NCI-H524 treated with DMSO at 0.1 percent for 48 hours (cell line): ENCODE data around the gene R3HCC1L.
"Not testable (repeated sequence)": the region's sequence is repeated elsewhere in the genome, so short reads cannot be mapped to it uniquely, and the experiment has no call there.

Experiments
- DNase-seq: peaks from one replicate; lab custom pipeline; 2025; lab: John Stamatoyannopoulos, UW

Gene R3HCC1L

DNA sequence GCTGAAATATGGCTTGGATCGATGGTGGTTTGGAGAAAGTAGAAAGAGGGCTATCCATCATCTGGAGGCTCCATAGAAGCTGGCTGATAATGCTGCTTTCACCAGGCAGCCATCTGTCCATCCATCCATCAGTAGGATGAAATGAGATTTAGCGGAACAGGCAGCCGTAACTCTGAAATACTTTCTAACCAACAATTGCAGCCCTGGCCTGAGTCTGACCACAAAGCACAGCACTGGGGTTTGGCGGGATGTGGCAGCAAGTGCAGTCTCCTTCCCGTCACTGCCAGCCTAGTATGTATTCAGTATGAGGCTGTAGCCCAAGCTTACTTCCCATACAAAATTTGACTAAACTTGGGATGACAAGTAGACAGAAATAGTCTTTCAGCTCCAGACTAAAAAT is 38.0 kb downstream of the R3HCC1L start:
- no peak for DNase-seq

DNA sequence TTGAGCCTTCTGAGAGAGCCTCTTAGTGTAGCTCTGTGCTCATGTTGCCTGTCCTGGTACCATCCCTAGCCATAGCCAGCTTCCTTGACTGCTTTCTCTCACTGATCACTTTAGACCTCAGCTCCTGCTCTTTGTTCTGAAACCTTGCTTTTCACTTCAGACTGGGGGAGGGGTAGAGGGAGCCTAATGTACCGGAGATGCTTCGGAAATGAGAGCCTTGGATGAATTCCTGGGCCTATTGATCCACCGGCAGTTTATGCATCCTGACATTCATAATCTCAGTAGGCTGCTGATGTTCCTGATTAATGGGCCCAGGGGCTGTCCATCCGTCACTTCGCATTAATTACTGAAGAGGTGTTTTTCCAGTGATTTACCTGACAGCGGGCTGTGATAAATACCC is 38.8 kb downstream of the R3HCC1L start:
- DNase-seq: no peak

DNA sequence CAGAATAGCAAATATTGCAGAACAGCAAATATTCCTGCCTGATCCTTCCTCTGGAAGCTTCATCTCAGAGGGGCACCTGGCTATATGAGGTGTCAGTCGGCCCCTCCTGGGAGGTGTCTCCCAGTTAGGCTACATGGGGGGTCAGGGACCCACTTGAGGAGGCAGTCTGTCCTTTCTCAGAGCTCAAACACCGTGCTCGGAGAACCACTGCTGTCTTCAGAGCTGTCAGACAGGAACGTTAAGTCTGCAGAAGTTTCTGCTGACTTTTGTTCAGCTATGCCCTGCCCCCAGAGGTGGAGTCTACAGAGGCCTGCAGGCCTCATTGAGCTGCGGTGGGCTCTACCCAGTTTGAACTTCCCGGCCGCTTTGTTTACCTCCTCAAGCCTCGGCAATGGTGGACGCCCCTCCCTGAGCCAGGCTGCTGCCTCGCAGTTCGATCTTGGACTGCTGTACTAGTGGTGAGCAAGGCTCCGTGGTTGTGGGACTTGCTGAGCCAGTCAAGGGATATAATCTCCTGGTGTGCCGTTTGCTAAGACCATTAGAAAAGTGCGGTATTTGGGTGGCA is 48.0 kb downstream of the R3HCC1L start:
- not testable (repeated sequence) for DNase-seq

DNA sequence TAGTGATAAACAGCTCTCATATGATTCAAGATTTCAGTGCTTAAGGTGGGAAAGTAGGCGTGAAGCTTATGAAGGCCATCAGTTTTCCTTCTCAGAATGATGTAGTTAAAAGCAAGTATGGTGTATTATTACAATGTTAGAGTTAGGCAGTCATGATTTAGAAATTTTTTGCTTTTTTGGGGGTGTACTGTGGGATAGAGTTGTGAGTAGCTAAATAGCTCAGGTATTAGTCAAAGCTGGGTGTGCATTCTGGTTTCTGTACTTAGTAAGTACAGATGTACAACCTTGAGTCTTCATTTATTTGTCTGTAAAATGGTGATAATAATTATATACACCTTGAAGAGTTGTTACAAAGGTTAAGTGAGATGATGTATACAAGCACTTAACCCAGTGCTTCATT is 52.2 kb downstream of the R3HCC1L start:
- no peak for DNase-seq

DNA sequence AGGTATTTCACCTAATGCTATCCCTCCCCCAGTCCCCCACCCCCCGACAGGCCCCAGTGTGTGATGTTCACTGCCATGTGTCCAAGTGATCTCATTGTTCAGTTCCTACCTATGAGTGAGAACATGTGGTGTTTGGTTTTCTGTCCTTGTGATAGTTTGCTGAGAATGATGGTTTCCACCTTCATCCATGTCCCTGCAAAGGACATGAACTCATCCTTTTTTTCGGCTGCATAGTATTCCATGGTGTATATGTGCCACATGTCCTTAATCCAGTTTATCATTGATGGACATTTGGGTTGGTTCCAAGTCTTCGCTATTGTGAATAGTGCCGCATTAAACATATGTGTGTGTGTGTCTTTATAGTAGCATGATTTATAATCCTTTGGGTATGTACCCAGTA is 56.3 kb downstream of the R3HCC1L start:
- DNase-seq: not testable (repeated sequence)

DNA sequence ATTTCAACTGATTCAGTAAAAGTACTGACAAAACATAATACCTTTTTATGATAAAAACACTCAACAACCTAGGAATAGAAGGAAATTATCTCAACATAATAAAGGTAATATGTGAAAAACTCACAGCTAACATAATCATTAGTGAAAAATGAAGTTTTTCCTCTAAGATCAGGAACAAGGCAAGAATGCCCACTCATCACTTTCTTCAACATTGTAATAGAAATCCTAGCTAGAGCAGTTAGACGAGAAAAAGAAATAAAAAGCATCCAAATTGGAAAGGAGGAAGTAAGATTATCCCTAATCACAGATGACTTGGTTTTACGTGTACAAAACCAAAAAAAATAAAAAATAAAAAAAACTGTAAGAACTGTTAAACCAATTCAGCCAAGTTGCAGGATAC is 58.6 kb downstream of the R3HCC1L start:
- no peak for DNase-seq

DNA sequence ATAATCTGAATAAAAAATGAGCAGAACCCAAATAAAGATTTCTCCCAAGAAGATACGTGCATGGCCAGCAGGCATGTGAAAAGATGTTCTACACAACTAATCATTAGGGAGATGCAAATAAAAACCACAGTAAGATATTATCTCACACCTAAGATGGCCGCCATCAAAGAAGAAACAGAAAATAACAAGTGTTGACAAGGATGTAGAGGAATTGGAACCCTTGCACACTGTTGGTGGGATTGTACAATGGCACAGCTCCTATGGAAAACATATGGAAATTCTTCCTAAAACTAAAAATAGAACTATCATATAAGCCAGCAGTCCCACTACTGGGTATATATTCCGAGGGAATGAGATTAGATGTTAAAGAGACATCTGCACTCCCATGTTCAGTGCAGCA is 60.2 kb downstream of the R3HCC1L start:
- no peak for DNase-seq

DNA sequence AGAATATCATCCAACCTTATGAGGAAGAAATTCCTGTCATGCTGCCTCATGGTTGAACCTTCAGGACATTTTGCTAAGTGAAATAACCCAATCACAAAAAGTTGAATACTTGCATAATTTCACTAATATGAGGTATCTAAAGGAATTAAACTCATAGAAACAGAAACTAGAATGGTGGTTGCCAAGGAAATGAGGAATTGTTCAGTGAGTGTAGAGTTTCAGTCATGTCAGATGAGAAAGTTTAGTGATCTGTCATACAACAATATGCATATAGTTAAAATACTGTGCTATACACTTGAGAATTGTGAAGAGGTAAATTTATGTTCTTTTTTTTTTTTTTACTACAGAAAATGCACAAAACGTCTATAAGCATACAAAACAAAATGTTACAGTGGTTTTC is 60.7 kb downstream of the R3HCC1L start:
- no peak for DNase-seq

DNA sequence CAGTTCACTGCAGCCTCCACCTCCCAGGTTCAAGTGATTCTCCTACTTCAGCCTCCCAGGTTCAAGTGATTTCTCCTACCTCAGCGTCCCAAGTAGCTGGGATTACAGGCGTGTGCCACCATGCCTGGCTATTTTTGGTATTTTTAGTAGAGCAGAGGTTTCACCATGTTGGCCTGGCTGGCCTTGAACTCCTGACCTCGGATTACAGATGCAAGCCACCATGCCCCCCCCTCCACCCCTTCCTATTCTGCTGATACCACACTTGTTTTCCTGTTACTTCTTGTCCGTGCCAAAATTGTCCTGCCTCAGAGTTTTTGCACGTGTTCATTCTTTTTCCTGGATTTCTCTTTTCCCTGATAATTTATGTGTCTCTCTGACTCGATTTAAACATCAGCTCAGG is 62.5 kb downstream of the R3HCC1L start:
- no peak for DNase-seq

DNA sequence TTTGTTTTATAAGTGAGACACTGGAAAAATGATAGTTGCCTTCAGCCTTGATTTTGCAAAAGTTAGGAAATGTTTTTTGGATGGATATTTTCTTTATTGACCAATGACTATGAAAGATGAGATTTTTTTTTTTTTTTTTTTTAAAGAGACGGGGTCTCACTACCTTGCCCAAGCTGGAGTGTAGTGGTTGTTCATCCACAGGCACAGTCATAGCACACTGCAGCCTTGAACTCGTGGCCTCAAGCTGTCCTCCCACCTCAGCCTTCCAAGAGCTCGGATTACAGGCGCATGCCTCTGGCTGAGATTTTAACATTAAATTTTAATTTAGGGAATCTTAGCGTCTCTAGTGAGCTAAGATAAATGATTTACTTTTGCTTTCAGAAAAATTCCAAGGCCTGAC is 67.3 kb downstream of the R3HCC1L start:
- no peak for DNase-seq

DNA sequence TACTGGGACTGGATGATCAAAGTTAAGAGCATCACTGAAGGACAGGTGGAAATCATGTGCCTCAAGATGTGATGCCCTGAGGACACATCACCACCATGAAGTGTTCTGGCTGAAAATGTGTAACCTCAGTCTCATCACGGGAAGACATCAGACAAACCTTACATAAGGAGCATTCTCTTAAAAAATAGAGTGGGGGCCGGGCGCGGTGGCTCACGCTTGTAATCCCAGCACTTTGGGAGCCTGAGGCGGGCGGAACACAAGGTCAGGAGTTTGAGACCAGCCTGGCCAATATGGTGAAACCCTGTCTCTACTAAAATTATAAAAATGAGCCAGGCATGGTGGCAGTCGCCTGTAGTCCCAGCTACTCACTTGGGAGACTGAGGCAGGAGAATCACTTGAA is 67.9 kb downstream of the R3HCC1L start:
- no peak for DNase-seq

DNA sequence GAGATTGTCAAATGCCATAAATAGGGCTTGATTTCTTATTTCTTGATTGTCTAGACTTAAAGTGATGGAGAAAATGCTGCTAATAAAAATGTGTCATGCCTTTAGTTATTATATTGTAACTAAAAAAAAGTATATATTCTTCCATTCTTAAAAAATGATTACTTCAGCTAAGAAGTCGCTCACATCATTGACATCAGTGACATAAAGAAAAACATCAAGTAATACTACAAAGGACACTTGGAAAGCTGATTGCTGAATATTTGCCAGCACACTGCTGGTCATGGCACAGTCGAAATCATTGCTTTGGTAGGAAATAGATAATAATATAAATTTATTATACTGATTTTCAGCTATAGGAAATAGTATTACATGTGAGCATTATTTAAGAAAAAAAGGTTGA is 70.9 kb downstream of the R3HCC1L start:
- no peak for DNase-seq

DNA sequence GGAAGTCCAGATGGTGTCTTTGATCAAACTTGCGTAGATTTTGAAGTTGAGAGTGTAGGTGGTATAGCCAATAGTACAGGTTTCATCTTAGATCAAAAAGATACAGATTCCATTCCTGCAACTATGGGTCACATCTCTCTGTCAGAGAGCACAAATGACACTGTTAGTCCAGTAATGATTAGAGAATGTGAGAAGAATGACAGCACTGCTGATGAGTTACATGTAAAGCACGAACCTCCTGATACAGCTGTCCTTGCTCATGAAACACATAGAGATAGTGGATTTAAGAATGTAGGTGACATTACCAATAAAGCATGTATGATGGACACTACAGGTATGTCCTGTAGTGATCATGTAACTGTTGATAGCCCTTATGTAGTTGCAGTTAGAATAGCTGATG is 74.5 kb downstream of the R3HCC1L start:
- no peak for DNase-seq

DNA sequence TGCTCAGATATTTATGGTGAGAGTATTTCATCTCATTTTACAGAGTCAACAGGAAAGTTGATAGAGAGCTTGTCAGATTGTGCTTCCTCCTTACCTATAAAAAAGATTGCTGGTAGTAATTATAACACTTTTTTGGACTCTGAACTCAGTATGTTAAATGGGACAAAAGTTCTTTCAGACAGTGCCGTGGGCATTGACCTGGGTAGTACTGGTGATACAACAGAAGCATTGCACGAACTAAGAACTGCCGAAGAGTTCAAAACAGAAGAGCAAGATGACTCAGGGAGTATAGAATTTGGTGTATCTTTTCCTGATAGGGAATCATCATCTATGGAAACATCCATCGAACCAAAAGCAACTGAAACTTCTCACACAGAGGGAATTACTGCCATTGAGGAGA is 75.0 kb downstream of the R3HCC1L start:
- no peak for DNase-seq

DNA sequence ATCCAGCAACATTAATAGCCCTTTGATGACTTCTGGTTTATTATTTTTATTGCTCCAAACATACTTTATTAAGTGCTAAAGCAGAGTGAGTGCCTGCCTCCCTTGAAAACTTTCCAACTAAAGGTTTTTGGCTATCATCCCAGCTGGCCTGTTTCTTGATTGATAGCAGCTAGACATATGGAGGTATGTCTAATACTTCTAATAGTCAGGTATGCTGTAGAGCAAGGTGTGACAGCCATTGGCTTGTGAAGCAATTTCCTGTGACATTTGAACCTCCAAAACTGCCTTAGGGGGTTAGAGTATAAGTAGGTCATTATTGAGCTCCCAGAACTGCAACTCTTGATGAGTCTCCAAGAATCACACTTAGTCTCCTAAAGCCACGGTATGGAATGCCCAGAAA is 77.7 kb downstream of the R3HCC1L start:
- DNase-seq: no peak

DNA sequence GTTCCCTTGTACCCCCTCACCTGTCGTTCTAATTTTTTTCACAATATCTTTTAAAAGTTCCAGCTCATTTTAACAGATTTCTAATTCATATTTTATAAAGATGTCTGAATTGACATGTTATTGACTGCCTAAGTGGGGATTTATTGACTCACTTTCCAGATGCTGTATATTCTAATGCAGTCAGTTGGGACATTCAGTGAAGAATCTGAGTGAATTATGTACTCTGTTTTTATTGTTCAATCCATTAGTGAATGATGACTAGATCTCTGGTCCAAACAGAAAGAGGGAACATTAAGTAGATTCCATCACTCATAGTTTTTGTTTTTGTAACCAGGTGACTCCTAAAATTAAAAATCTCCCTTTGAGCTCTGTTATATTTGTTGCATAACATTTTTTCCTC is 79.3 kb downstream of the R3HCC1L start:
- no peak for DNase-seq

DNA sequence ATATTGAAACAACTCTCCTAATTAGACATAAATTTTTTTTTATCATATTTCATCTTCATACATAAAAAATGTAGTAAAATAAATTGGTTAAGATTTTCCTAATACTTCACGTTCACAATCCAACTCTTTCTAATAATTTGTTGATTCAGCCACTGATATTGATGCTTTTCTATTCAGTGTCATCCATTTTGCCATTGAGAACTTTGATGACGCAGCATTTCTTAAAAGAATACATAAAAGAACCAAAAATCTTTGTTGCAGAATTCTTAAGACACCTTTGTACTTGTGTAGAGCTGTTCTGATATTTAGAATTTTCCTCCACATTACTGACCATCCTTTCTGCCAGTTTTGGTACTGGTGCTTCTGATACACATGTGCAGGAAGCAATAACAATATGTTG is 80.9 kb downstream of the R3HCC1L start:
- DNase-seq: no peak

DNA sequence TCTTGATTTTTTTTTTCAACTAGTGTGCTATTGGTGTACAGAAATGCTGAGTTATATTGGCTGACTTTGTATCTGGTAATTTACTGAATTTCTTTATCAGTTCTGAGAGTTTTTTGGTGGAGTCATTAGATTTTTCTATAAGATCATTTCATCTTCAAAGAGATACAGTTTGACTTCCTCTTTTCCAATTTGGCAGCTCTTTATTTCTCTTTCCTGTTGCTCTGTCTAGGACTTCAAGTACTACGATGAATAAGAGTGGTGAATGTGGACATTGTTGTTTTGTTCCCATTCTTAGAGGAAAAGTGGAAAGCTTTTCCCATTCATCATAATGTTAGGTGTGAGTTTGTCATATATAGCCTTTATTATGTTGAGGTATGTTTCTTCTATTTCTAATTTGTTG is 83.3 kb downstream of the R3HCC1L start:
- no peak for DNase-seq

DNA sequence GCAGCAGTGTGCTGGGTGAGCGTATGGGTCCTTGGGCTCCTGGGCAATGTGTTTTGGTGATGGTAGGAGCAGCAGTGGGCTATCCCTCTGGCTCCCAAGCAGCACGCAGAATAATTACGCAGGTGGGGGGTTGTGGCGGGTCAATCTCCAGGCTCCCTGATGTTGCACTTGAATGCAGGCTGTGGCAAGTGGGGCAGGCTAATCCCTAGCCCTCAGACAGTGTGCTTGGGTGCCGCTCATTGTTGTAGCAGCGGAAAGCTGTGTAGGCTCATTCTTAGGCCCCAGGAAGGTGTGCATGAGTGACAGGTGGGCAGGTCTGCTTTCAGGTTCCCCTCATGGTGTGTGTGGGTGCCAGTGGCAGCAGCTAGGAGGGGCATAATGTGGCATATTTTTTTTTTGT is 89.4 kb downstream of the R3HCC1L start:
- no peak for DNase-seq

DNA sequence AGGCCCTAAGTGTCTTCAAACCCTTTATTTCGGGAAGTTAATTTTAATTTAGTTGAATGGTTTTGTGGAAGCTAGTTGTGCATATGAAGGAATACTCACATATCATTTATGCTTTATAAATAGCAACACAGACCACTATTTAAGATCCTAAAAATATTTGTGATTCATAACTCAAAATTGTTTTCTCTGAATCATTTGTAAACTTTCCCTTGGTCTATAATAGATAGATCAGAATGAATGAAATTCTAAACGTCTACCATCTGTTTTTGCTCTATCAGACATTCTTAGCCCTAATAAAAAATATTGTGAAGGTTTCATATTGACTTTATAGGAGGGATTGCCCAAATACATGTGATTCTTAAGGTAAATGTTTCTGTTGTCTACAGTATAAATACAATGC is 90.1 kb downstream of the R3HCC1L start:
- no peak for DNase-seq

DNA sequence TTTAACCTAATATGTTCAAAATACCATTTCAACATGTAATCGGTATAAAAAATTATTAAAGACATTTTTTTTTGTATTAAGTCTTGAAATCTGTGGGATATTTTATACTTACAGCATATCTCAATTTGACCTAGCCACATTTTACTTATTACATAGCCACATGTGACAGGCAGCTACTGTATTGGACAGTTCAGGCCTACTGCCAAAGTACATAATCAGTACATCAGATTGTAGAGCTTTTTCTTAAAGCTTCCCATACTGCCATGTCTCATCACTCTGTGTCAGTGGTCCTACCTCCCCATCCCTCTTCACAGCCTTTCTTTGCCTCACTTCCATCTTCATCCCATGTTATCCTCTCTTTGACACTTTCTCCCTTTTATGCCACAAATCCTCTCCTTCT is 90.5 kb downstream of the R3HCC1L start:
- no peak for DNase-seq

DNA sequence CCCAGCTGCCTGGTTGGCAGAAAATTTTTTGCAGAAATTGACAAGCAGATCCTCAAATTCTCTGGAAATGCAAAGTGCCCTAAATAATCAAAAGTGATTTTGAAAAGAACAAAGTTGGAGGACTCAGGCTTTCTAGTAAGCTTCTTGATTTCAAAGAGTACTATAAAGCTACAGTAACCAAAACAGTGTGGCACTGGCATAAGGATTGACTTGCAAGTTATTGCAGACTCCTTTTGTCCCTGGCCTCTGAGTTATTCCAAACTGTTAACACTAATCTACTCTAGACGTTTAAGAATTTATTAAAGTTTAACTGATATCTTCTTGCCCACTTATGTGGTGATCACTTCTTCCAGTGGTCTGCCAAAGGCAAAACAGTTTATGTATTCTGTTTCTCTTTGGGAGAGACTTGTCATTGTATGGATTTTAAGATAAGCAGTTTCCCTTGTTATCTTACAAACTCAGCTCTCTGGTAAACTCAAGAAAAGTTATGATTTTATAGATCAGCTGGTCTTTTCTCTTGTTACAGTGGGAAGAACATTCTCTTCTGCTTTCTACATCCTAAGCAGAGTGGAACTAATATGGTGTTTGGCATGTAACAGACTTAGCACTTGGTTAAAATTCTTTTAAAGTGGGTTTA is 92.2 kb downstream of the R3HCC1L start:
- no peak for DNase-seq

DNA sequence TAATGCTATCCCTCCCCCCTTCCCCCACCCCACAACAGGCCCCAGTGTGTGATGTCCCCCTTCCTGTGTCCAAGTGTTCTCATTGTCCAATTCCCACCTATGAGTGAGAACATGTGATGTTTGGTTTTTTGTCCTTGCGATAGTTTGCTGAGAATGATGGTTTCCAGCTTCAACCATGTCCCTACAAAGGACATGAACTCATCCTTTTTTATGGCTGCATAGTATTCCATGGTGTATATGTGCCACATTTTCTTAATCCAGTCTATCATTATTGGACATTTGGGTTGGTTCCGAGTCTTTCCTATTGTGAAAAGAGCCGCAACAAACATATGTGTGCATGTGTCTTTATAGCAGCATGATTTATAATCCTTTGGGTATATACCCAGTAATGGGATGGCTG is 93.3 kb downstream of the R3HCC1L start:
- DNase-seq: not testable (repeated sequence)

DNA sequence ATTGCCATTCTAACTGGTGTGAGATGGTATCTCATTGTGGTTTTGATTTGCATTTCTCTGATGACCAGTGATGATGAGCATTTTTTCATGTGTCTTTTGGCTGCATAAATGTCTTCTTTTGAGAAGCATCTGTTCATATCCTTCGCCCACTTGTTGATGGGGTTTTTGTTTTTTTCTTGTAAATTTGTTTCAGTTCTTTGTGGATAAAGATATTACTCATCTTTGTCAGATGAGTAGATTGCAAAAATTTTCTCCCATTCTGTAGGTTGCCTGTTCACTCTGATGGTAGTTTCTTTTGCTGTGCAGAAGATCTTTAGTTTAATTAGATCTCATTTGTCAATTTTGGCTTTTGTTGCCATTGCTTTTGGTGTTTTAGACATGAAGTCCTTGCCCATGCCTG is 93.8 kb downstream of the R3HCC1L start:
- not testable (repeated sequence) for DNase-seq
